Inflammatory macrophage treated with lipopolysaccharide for 1 hour (primary cell): ENCODE data around the gene KANTR.

Experiments
- DNase-seq, 2 donors: peaks; one replicate each; pipeline ENCODE4 v3.0.0-alpha.2; 2020 to 2022

The KANTR gene, protein sequence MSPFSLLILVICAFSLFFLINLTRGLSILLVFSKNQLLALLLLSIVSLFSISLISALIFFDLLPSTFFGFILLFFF

DNA sequence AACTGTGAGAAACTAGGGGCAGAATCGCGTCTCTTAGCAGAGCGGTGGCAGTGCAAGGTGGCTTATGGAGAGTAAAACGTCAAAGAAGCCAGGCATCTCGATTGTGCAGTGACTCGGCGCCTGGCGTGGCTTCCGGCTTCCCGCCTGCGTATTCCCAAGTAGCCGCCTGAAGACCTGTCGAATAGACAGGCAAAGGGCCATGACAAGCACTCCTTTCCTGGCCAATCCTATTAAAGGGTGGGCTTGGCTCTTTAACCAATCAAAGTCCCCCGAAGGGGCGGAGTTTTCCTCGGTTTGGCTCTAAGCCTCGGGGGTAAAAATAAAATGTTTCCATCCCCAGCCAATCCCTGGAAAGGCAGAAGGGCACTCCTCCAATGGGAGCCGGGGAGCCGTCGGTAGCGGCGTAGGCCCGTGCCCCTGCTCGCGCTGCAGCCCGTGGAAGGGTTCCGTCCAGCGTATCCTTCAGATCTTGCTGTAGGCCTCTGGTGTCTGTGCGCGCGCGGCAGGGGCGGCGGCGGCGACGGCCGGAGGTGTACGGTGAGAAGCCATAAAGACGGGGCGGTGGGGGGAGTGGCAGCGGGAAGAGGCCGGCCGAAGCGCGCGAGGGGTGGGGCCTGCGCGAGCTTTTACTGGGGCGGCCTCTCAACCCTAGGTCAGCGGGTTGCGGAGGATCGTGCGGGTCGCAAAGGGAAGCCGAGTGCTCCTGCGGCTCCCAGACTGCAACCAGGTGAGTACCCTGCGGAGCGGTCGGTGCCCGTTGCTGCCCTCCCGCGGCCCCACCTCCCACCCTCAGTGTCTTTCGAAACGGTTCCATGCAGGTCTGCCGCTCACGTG is at the start of gene KANTR:
TSS of gene KANTR (plus strand) at position 395 of the 834 bp plus-strand sequence. CDS start 30,131 bp downstream, outside the sequence.
- DNase-seq = peak; percentile 91 to 94

DNA sequence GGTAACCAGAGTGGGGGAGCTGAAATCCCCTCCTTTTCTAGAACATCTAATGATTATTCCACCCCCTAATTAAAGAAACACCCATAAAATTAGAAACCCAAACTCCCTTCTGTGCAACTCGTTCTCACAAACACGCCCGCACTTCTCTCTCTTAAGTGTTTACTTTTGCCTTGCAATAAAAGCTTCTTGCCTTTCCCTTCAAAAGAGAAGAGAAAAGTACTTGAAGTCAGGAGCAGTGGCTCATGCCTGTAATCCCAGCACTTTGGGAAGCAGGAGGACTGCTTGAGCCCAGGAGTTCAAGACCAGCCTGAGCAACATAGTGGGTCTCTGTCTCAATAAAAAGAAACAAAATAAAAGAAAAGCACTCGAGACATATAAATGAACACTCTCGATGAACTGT is 48.9 kb upstream of the KANTR start:
- DNase-seq = no peak

DNA sequence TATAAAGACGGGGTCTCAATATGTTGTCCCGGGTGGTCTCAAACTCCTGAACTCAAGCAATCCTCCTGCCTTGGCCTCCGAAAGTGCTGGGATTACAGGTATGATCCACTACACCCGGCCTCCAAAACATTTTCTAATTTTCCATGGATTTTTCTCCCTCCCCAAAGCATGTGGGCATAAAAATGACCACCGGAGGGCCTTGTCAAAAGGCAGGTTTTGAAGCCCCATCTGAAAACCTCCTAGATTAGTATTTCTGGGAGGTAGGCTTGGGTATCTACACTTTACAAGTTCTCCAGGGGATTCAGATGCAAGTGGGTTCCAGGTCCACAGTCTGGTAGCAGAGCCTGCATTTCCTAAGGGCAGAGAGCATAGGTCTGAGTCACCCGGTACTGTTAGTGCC is 46.7 kb upstream of the KANTR start:
- no peak for DNase-seq

DNA sequence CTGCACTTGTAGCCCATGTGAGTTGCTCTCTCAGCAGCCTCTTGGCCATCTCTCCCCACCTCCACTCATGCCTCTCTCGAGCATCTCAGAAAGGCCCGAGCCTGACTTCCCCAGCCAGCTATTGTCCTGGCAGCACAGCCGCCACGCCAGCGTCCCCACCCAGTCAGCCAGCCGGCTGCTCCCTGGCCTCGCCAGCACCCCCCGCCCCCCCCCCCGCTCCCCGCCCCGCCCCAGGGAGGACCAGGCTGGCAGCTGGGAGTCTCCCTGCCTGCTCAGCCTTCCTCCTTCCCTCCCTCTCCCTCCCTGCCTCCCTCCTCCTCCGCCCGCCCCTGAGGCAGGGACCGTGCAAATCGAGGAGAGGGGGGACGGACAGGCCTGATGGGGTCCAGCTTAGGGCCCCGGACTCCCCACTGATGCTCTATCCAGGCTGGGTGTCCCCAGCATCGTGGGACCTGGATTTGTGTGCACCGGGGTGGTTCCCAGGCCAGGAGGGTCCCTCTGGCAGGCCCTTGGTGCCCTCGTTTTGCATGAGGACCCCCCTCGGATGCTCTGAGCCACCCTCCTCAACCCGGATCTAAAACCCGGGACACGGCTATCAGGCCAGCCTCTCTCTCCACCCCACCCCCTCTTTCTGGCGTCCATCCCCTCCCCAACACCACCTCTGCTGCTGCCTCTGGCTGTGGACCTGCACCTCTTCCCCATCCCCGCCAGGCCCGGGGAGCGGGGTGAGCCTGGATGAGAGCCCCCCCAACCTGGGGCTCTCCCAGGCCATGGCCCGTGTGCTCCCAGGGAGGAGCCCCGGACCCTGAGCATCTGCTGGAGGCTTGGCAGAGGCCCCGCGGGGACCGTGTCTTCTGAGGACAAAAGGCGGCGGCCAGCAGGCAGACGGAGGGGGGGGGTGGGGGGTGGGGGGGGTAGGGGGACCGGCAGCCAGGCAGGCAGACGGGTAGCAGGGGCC is 45.5 kb upstream of the KANTR start, which contains the start of gene GPR173:
TSS of gene GPR173 (plus strand) at position 621 of the 958 bp plus-strand sequence. CDS start 27,833 bp downstream, outside the sequence.
- no peak for DNase-seq

DNA sequence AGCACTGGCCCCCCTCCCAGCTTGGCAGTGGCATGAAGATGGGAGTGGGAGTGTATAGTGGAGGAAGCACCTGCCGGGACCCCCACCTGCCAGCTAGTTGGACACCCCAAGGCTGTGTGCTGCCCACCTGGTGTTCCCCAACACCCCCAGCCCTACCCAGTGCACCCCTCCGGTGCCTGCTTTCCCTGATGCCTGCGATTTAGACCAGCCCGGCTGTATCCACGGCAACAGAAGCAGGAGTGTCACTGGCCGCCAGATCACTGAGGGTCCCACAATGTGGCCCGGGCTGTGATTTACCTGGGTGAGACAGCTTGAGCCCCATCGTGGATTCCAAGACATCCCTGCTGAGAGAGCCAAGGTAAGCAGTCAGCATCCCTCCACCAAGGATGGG is 44.8 kb upstream of the KANTR start:
- no peak for DNase-seq

DNA sequence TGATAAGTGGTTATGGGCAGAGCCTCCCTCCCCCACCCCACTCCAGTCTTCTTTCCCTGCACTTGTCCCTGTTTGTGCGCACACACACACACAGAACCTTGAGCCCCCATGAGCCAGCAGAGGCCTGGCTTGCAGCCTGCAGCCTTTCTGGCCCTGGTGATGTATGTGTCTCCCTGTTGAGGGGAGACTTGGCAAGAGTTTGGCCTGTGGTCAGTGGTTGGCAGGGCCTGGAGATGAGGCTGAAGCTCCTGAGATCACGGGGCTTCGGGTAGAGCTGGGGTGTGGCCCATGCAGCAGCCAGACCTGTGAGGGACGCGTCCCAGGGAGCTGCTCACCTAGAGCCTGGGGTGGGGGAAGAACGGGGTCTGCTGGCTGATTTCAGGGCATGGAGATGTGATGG is 43.1 kb upstream of the KANTR start:
- no peak for DNase-seq

DNA sequence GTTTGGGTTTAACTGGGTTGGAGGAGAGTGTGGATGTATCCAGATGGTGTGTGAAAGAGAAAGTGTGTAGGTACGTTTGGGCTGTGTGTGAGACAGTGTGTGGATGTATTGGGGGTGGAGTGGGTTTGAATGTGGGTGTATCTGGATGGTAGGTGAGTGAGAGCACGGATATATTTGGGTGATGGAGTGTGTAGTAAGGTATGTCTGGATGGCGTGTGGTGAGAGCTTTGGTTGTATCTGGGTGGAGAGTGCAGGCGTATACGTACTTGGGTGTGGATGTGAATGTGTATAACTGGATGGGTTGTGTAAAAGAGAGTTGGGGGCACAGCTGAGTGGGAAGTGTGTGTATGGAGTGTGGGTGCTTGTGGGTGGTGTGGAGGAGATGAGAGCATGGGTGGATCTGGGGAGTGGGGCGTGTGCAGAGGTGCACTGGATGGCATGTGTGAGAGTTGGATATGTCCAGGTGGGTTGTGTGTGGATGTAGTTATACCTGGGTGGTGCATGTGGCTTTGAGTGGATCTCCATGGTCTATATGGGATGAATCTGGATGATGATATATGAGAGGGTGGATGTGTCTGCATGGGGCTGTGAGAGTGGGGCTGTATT is 38.6 kb upstream of the KANTR start:
- no peak for DNase-seq

DNA sequence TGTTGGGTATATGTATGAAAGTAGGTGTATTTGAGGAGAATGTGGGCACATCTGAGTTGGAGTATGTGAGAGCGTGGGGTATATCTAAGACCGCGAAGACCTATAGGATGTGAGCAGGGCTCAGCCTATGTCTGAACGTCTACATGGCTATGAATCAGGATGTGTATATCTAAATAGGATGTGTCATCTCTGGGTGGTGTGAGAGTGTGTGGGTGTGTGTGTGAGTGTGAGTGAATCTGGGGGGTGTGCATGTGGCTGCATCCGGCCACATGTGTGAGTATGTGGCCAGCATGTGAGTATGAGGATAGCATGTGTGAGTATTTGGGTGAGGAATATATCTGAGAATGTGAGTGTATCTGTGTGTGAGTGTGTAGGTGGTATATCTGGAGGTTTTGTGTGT is 37.6 kb upstream of the KANTR start:
- no peak for DNase-seq

DNA sequence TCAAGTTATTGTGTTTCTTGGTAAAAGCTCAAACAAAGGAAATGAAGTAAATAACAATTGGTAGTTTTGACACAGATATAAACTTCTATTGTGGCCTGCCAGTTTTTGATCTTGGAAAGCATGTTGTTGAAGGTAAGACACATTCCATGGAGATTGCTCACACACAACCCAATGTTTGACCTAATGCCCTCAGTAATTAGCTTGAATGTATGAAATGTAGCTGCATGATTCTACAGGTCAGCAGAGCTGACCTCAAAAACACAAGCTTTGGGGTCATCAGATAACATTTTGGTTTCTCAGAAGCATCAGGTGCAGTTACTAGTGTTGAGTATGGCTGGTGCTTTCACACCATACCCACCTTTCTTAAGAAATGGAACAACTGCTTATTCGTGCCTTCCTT is 28.8 kb upstream of the KANTR start:
- DNase-seq = no peak

DNA sequence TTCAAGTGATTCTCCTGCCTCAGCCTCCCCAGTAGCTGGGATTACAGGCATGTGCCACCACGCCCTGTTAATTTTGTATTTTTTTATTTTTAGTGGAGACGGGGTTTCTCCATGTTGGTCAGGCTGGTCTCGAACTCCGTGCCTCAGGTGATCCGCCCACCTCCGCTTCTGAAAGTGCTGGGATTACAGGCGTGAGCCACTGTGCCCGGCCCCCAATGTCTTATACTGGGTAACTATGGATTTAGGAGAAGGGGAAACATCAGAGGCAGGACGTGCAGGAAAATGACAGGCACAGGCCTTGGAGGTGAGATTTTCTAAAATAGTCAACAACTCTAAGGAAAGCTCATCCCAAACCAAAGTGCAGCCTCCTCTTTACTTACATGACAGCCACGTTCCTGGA is 22.9 kb upstream of the KANTR start:
- DNase-seq = no peak

DNA sequence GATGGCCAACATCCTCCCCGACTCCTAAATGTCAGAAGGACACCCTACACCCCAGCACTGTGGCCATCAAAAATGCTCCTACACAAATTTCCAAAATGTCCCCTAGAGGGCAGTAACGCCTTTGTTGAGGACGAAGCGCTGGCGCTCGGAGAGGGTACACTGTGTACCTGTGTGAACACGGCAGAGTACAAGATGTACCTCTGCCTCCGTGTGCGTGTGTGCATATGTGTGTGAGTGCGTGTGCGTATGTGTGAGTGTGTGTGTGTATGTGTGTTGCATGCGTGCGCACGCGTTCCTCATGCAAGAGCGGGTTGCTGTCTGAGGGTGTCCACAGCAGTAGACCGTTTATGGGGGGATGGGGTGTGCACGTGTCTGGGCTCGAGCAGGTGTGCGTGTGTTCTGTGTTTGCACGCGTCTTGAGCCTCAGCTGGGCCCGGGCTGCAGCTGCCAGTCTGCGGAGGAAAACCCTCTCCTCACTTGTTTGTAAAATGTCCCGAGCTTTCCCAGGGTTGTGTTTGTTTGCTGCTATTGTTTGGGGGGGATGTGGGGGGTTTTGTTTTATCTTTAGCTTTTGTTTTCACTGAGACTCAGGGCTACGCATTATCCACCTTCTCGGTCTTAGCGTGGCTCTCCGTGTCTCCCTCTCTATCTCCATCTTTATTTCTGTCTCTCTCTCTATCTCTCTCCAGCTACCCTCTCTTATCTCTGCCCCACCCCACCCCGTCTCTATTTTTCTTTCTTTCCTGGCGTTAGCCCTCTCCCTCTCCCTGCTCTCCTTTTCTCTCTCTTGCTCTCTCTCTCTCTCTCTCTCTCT is 22.1 kb upstream of the KANTR start:
- DNase-seq = peak; percentile 29 to 72

DNA sequence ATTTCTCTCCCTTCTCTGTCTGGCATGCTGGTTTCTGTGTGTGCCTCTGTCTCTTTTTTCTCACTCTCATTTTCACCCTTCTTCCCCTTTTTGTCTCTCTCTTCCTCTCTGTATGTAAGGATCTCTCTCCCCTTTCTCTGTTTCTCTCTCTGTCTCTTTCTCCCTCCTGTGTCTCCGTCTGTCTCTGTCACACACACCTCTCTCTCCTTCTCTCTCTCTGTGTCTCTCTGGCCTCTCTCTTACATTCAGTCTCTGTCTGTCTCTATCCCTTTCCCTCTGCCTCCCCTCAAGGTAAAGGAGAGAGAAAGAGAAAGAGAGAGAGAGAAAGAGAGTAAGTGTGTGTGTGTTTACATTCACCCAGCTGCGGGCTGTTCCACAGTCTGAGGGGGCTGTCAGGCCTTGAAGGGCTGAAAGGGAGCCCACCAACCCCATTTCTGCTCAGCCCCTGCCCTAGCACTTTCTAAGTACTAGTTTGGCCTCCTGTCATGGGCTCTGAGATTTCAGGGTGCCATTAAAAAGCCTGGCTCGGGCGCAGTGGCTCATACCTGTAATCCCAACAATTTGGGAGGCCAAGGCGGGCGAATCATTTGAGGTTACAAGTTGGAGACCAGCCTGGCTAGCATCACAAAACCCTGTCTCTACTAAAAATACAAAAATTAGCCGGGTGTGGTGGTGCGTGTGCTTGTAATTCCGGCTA is 21.4 kb upstream of the KANTR start:
- no peak for DNase-seq

DNA sequence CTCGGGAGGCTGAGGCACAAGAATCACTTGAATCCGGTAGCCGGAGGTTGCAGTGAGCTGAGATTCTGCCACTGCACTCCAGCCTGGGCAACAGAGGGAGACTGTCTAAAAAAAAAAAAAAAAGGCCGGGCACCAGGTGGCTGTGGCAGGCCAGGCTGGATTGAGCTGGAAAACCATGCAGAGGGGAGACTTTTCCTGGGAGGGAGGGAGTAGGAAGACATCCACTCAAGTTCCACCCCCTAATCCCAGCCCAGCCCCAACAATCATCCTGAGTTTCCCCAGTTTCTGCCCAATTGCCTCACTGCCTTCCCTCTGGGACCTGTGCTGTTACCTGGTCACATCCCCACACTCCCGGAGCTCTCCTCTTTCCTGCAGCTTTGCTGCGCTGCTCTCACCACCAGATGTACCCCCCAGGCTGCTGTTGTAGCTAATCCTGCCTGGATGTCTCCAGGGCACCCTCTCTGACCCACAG is 20.8 kb upstream of the KANTR start:
- no peak for DNase-seq

DNA sequence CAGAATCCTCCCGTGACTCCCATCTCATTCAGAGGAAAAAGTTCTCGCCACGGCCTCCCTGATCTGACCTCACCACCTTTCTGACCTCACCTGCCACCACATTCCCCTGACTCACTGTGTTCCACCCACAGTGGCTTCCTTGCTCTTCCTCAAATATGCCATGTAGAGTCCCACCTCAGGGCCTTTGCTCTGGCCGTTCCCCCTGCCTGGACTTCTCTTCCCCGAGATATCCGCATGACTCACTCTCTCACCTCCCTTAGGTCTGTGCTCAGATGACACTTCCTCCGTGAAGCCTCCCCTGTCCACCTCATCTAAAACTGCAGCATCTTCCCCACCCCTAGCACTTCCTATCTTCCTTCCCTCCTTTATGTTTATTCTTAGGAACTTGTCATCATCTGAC is 18.9 kb upstream of the KANTR start:
- no peak for DNase-seq

DNA sequence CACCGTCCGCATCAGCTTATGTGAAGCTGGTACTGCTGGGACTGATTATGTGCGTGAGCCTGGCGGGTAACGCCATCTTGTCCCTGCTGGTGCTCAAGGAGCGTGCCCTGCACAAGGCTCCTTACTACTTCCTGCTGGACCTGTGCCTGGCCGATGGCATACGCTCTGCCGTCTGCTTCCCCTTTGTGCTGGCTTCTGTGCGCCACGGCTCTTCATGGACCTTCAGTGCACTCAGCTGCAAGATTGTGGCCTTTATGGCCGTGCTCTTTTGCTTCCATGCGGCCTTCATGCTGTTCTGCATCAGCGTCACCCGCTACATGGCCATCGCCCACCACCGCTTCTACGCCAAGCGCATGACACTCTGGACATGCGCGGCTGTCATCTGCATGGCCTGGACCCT is 17.3 kb upstream of the KANTR start:
- no peak for DNase-seq

DNA sequence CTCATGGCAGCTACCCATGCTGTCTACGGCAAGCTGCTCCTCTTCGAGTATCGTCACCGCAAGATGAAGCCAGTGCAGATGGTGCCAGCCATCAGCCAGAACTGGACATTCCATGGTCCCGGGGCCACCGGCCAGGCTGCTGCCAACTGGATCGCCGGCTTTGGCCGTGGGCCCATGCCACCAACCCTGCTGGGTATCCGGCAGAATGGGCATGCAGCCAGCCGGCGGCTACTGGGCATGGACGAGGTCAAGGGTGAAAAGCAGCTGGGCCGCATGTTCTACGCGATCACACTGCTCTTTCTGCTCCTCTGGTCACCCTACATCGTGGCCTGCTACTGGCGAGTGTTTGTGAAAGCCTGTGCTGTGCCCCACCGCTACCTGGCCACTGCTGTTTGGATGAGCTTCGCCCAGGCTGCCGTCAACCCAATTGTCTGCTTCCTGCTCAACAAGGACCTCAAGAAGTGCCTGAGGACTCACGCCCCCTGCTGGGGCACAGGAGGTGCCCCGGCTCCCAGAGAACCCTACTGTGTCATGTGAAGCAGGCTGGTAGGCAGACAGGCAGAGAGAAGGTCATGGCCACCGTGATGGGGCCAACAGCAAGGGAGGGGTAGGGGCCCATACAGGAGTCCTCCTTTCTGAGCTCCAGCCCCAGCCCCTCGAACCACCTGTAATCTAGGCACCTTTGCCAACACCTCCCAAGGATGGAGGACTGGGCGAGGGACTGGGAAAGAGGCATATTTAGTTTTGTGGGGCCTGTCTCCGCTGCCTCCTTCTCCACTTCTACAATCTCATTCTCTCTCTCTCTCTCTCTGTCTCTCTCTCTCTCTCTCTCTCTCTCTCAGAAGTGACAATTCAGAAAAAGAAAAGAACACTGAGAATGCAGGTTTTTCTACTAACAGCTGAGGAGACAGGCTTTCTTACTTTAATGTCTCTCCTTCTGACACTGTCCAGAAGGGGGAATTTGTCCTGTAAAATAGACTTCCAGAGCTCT is 16.4 kb upstream of the KANTR start:
- no peak for DNase-seq

DNA sequence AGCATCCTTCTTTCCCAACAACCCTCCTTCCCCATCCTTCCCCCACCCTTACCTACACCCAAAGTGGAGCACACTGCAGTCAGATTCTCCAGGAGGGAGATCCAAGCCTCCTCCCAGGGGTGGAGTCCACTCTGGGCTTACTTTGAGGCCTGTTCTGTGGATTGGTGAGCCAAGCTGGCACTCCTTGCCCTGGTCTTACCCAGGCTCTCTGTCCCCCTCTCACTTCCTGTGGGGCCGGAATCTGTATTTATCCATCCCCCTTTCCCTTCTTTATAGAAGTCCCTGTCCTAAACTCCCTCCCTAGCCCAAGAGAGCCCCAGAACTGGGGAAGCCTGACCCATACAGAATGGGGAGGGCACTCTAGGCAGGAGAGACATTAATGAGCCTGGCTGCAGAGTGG is 15.0 kb upstream of the KANTR start:
- no peak for DNase-seq

DNA sequence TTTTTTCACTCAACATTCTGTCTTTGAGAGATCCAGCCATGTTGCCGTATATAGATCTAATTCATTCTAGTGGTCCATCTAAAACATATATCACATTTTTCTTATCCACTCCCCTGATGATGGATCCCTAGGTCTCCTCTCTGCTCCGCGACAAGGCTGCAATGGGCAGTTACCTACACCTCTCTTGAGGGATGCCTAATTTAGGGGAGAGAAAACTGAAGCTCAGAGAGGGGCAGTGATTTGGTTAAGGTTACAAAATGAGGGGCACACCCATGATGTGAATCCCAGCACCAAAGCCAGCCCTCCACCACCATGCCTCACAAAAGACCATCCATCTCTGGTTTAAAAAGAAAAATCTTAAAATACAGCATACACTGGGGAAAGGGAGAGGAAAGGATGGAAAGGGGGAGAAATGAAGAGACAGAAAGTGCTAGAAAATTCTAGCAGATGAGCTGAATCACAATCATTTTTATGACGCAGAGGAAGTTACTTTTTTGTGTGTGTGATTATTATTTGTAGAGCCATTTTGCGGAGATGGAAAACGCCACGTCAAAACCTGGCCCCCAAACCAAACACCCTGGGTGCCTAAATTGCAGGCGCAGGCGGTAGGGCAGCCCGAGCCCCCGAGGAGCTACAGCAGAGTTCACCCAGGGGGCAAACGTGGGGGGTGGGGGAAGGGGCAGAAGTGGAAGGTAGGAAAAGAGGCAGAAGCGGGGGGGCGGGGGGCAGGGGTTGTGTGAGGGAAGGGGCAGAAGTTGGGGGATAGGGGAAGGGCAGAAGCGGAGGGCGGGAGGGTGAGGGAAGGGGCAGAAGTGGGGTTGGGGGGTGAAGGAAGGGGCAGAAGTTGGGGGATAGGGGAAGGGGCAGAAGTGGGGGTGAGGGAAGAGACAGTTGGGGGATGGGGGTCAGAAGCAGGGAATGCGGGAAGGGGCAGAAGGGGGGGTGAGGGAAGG is 13.0 kb upstream of the KANTR start:
- DNase-seq = no peak
